IgD-negative memory B cell (primary cell): ENCODE results near the gene PXK. TPM values are rescaled to one million over a fixed set of nuclear protein-coding genes. Genes with fewer than 3 reads are reported as not detected.

Experiments
- polyA plus RNA-seq: library from polyadenylated mRNA; unstranded; fragments of 300-500 nt; fragmentation: Illumina TruSeq; gene quantifications from one replicate; pipeline ENCODE4 v1.2.3, GENCODE V29; 2021

PXK gene
- polyA plus RNA-seq, 1 donor from 2014 or later, result 92.3 TPM

Other genes starting within 250 kb of the PXK start
- 1.7 TPM for gene DNASE1L3, start 121.9 kb upstream of the PXK start, polyA plus RNA-seq
- 11.0 TPM for gene ABHD6, start 95.1 kb upstream of the PXK start, polyA plus RNA-seq
- gene RPP14, start 26.6 kb upstream of the PXK start, polyA plus RNA-seq, result 9.9 TPM
- 21.1 TPM for gene HTD2, start 26.4 kb upstream of the PXK start, polyA plus RNA-seq
- 85.8 TPM for gene PDHB, start 100.9 kb downstream of the PXK start, polyA plus RNA-seq
- gene KCTD6, start 159.2 kb downstream of the PXK start, polyA plus RNA-seq, result 15.5 TPM
- gene ACOX2, start 204.3 kb downstream of the PXK start, polyA plus RNA-seq, result not detected
- not detected for gene FAM107A, start 244.5 kb downstream of the PXK start, polyA plus RNA-seq